GM06990 (cell line): ENCODE measurements around the gene ALG1.

Experiments
- DNase-seq: peaks from one replicate; pipeline ENCODE4 v3.0.0-alpha.2; 2011; ENCODE audit not compliant: insufficient read length; ENCODE audit errors: extremely low read depth
- H3K27me3 ChIP-seq: replicated peaks from 2 replicates; pipeline ENCODE4 v1.6.0; 2011; ENCODE audit warnings: low read length; ENCODE audit not compliant: control insufficient read depth, insufficient read depth
- H3K36me3 ChIP-seq: 2 replicates; pipeline ENCODE4 v1.5.1; 2011; ENCODE audit warnings: low read length; ENCODE audit not compliant: control insufficient read depth, insufficient read depth
- H3K4me3 ChIP-seq: replicated peaks from 2 replicates; pipeline ENCODE4 v1.5.1; 2011; ENCODE audit warnings: low read depth, mild to moderate bottlenecking, control low read depth, low read length
- TF ChIP-seq, protein P1 (sequence below): IDR thresholded peaks from 2 replicates; pipeline ENCODE4 v1.5.1; 2011; ENCODE audit warnings: low read length, control low read depth, mild to moderate bottlenecking, inconsistent platforms; ENCODE audit not compliant: insufficient read depth, poor library complexity, severe bottlenecking

ALG1 gene

DNA sequence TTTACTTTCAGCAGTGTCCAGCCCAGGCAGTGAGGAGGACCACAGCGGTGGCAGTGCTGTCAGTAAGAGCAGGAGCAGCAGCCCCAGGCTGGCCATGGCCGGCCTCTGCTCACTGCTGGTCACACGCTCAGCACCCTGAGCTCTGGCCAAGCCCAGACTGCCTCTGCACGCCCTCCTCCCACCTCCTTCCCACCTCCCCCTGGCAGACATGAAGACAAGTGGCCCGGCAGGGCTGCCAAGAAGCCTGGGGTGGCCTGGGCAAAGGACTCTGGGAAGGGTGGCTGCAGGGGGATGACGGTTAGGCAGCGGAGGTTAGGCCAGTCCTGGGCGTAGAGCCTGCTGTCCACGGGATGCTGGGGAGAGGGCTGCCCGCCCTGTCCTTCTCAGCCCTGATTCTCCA lies 5.8 kb upstream of the ALG1 start, which contains the start of gene C16orf89:
TSS of gene C16orf89 (minus strand) at position 144 of the 400 bp plus-strand sequence. CDS start at position 96, 48 bp downstream.
- Histone ChIP-seq H3K4me3 (no peak within 1 kb of the TSS), H3K27me3 (no peaks in the 10 kb centered on the region)
- no peak for DNase-seq

DNA sequence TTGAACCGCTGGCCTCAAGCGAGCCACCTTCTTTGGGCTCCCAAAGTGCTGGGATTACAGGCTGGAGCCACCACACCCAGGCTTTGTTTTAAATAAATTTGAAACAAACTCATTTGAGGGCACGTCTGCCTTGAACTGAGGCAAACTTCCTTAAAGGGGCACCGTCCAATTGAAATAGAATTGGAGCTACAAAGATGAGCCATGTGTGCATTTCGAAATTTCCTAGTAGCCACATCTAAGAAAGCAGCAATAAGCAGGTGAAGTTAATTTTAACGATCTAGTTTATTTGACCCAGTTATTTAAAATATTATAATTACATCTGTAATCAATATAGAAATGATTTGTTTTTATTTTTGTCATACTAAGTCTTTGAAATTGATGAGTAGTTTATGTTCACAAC lies 5.1 kb upstream of the ALG1 start:
- no peak for DNase-seq
- TF ChIP-seq, protein P1, sequence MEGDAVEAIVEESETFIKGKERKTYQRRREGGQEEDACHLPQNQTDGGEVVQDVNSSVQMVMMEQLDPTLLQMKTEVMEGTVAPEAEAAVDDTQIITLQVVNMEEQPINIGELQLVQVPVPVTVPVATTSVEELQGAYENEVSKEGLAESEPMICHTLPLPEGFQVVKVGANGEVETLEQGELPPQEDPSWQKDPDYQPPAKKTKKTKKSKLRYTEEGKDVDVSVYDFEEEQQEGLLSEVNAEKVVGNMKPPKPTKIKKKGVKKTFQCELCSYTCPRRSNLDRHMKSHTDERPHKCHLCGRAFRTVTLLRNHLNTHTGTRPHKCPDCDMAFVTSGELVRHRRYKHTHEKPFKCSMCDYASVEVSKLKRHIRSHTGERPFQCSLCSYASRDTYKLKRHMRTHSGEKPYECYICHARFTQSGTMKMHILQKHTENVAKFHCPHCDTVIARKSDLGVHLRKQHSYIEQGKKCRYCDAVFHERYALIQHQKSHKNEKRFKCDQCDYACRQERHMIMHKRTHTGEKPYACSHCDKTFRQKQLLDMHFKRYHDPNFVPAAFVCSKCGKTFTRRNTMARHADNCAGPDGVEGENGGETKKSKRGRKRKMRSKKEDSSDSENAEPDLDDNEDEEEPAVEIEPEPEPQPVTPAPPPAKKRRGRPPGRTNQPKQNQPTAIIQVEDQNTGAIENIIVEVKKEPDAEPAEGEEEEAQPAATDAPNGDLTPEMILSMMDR = no peak

More for the DNA sequence above, 5.8 kb upstream of the ALG1 start, which contains the start of gene C16orf89:
- H3K36me3 ChIP-seq = no peaks in the 10 kb centered on the region
- TF ChIP-seq, protein P1 = no peak

DNA sequence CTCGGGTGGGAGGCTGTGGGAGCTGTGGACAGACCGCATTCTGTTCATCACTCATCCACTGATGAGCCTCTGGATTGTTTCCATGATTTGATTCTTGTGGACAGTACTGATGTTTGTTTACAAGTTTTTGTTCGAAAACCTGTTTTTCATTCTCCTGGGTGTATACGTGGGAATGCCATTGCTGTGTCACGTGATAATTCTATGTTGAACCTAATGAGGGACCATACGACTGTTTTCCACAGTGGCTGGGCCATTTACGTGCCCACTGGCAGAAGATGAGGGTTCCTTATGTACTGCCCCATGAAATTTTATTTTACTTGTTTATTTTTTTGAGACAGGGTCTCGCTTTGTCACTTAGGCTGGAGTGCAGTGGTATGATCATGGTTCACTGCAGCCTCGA lies 2.6 kb upstream of the ALG1 start:
- Histone ChIP-seq H3K27me3 (no peaks in the 10 kb centered on the region), H3K4me3 (no peak overlapping the region), H3K36me3 (no peaks in the 10 kb centered on the region)
- no peak for DNase-seq
- TF ChIP-seq, protein P1 = no peak

More for the DNA sequence above, 5.1 kb upstream of the ALG1 start:
- H3K4me3 ChIP-seq = no peak overlapping the region
- no peaks in the 10 kb centered on the region for H3K27me3 ChIP-seq
- H3K36me3 ChIP-seq = no peaks in the 10 kb centered on the region

DNA sequence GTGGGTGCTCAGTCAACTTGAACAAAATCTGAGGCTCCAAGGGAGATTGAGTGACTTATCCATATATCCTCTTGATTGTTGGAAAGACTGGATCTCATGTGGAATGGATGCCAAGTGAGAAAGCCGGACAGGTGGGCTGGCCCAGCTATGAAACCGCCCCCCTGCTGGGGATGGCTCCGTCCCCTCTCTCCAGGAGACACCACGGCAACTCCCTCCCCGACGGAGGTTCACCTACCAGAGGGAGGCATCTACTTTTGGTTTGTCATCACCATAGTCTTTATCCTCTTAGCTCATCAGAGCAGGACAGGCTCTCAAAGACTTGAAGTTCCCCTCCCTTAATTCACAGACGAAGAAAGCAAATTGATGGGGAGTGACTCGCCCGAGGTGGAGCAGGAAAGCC lies 1.8 kb upstream of the ALG1 start:
- TF ChIP-seq, protein P1 = no peak
- Histone ChIP-seq H3K4me3 (no peak overlapping the region), H3K27me3 (no peaks in the 10 kb centered on the region), H3K36me3 (no peaks in the 10 kb centered on the region)
- no peak for DNase-seq

DNA sequence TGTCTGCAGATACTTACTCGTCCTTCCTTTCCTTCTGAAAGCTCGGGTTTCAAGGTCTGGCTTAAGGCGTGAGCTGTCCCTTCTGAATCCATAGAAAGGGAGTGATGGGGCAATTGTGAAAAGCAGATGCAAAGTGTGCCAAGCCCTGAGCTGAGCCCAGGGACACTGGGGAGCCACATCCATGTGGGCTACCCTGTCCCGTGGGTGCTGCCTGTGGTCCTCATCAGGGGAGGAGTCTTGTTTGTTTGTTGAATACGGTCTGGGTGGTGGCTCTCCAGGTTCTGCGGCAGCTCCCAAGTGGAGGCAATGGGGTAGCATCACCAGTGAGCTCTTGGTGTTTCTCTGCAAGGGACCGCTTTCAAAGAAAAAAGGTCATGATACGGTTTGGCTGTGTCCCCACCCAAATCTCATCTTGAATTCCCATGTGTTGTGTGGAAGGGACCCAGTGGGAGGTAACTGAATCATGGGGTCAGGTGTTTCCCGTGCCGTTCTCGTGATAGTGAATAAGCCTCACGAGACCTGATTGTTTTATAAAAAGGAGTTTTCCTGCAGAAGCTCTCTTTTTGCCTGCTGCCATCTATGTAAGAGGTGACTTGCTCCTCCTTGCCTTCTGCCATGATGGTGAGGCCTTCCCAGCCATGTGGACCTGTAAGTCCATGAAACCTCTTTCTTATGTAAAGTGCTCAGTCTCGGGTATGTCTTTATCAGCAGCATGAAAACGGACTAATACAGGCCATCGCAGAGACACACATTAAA lies 1.0 kb upstream of the ALG1 start:
- Histone ChIP-seq H3K4me3 (no peak overlapping the region), H3K36me3 (peaks cover 4% of the 10 kb centered on the region), H3K27me3 (no peaks in the 10 kb centered on the region)
- TF ChIP-seq, protein P1 = no peak
- DNase-seq = no peak
